HT1080 (cell line): ENCODE results near the gene PHTF2. TPM values are rescaled to one million over a fixed set of nuclear protein-coding genes. Genes with fewer than 3 reads are reported as not detected.

ENCODE experiments used
- DNase-seq: peaks from one replicate; pipeline ENCODE4 v3.0.0-alpha.2; 2015; ENCODE audit warnings: low read depth
- total RNA-seq: library from RNA; depleted of rRNA; stranded (reverse); fragments of >200 nt; shearing (Covaris generic); gene quantifications from 2 replicates; pipeline ENCODE4 v1.2.3, GENCODE V29; 2014

PHTF2 gene
- total RNA-seq, 1 experiment from 2014 or later: 18.0 TPM

- DNase-seq: no peak
Measured at GRCh38 chr7:77918676-77919075, 120.1 kb downstream of the PHTF2 start.

GRCh38 chr7:77923419-77923818 lies 124.8 kb downstream of the PHTF2 start:
- no peak for DNase-seq

GRCh38 chr7:77930496-77930895 lies 131.9 kb downstream of the PHTF2 start:
- DNase-seq: no peak

GRCh38 chr7:77931841-77932240 lies 133.3 kb downstream of the PHTF2 start:
- DNase-seq: no peak

- peak; percentile 70 for DNase-seq
Measured at GRCh38 chr7:77933394-77933793, 134.8 kb downstream of the PHTF2 start.

- DNase-seq: no peak
Measured at GRCh38 chr7:77935652-77936348, 137.2 kb downstream of the PHTF2 start.

GRCh38 chr7:77940647-77941046 lies 142.1 kb downstream of the PHTF2 start:
- DNase-seq: peak; percentile 51

GRCh38 chr7:77942431-77942830 lies 143.9 kb downstream of the PHTF2 start:
- DNase-seq: no peak

GRCh38 chr7:77944183-77945182 lies 145.9 kb downstream of the PHTF2 start:
- no peak for DNase-seq

GRCh38 chr7:77950548-77950947 lies 152.0 kb downstream of the PHTF2 start:
- DNase-seq: no peak

- no peak for DNase-seq
Measured at GRCh38 chr7:77954773-77955555, 156.4 kb downstream of the PHTF2 start.

- no peak for DNase-seq
Measured at GRCh38 chr7:77958436-77958835, 159.9 kb downstream of the PHTF2 start.

GRCh38 chr7:77959080-77959479 lies 160.5 kb downstream of the PHTF2 start:
- no peak for DNase-seq

GRCh38 chr7:77960336-77960735 lies 161.8 kb downstream of the PHTF2 start:
- DNase-seq: no peak

GRCh38 chr7:77967429-77967828 lies 168.9 kb downstream of the PHTF2 start:
- no peak for DNase-seq

- no peak for DNase-seq
Measured at GRCh38 chr7:77971726-77972125, 173.2 kb downstream of the PHTF2 start.

- DNase-seq: no peak
Measured at GRCh38 chr7:77975672-77976480, 177.3 kb downstream of the PHTF2 start.

- peak; percentile 47 for DNase-seq
Measured at GRCh38 chr7:77979219-77979618, 180.6 kb downstream of the PHTF2 start.

- DNase-seq: no peak
Measured at GRCh38 chr7:77980087-77980713, 181.6 kb downstream of the PHTF2 start.

GRCh38 chr7:77982926-77983550 lies 184.5 kb downstream of the PHTF2 start:
- DNase-seq: peak; percentile 29
